Loucy (cell line): Measurements from ENCODE around the gene PIGBOS1.

Source experiments
- H2AFZ ChIP-seq: fragments of 200-600 bp; sonication (generic); 2 replicates; pipeline ENCODE4 v1.6.0; 2016; ENCODE audit warnings: antibody characterized with exemption, mild to moderate bottlenecking, low read length, moderate library complexity
- H3F3A ChIP-seq: fragments of 200-600 bp; 2 replicates; pipeline ENCODE4 v1.6.0; 2016; ENCODE audit warnings: antibody characterized with exemption, low read depth, mild to moderate bottlenecking
- H3K27me3 ChIP-seq: fragments of 200-600 bp; sonication (generic); 2 replicates; pipeline ENCODE4 v1.6.1; 2014; ENCODE audit warnings: low read length, mild to moderate bottlenecking; ENCODE audit not compliant: insufficient read depth, poor library complexity, severe bottlenecking
- H3K36me3 ChIP-seq: fragments of 200-600 bp; sonication (generic); 2 replicates; pipeline ENCODE4 v1.6.1; 2016; ENCODE audit warnings: low read length; ENCODE audit not compliant: insufficient read depth
- H3K4me1 ChIP-seq: fragments of 200-600 bp; sonication (generic); 2 replicates; pipeline ENCODE4 v1.5.1; 2014; ENCODE audit warnings: low read length, mild to moderate bottlenecking; ENCODE audit not compliant: insufficient read depth, poor library complexity, severe bottlenecking
- H3K4me2 ChIP-seq: fragments of 200-600 bp; sonication (generic); 2 replicates; pipeline ENCODE4 v1.6.0; 2014; ENCODE audit warnings: antibody characterized with exemption, low read length, low read depth, mild to moderate bottlenecking; ENCODE audit not compliant: poor library complexity, severe bottlenecking
- H3K4me3 ChIP-seq: fragments of 200-600 bp; sonication (generic); 2 replicates; pipeline ENCODE4 v1.5.1; 2014; ENCODE audit warnings: low read length, mild to moderate bottlenecking, mixed read lengths; ENCODE audit not compliant: poor library complexity, severe bottlenecking
- H3K79me2 ChIP-seq: fragments of 200-600 bp; sonication (generic); 2 replicates; pipeline ENCODE4 v1.6.1; 2014; ENCODE audit warnings: low read length; ENCODE audit not compliant: insufficient read depth
- H3K9ac ChIP-seq: fragments of 200-600 bp; sonication (generic); 2 replicates; pipeline ENCODE4 v1.6.0; 2014; ENCODE audit warnings: mild to moderate bottlenecking, low read depth, low read length, moderate library complexity; ENCODE audit not compliant: poor library complexity, severe bottlenecking
- H3K9me2 ChIP-seq: fragments of 200-600 bp; sonication (generic); replicated peaks from 2 replicates; pipeline ENCODE4 v1.6.1; 2016; ENCODE audit warnings: low read depth, low read length, mixed read lengths
- H3K9me3 ChIP-seq: fragments of 200-600 bp; sonication (generic); 2 replicates; pipeline ENCODE4 v1.6.1; 2014; ENCODE audit warnings: mild to moderate bottlenecking, antibody characterized with exemption, low read length, low read depth; ENCODE audit not compliant: insufficient read depth
- H4K20me1 ChIP-seq: fragments of 200-600 bp; sonication (generic); 2 replicates; pipeline ENCODE4 v1.6.0; 2014; ENCODE audit warnings: antibody characterized with exemption, low read length, mild to moderate bottlenecking; ENCODE audit not compliant: insufficient read depth, poor library complexity, severe bottlenecking
- CTCF ChIP-seq: fragments of 200-600 bp; sonication (generic); conservative IDR thresholded peaks from 2 replicates; pipeline ENCODE4 v1.5.1; 2014; ENCODE audit warnings: mild to moderate bottlenecking, antibody characterized with exemption, low read length
- EZH2phosphoT487 ChIP-seq: fragments of 200-600 bp; IDR thresholded peaks from 2 replicates; pipeline ENCODE4 v1.6.1; 2018; ENCODE audit warnings: antibody characterized with exemption, mild to moderate bottlenecking, moderate library complexity, borderline replicate concordance

The PIGBOS1 gene

GRCh38 chr15:55357774-55358173 lies 38.9 kb upstream of the PIGBOS1 start:
- Histone ChIP-seq H3K4me2 (no peak overlapping the region), H3K4me3 (no peak overlapping the region), H3K27me3 (no peaks in the 10 kb centered on the region), H3K9me2 (no peaks in the 10 kb centered on the region), H3K36me3 (no peaks in the 10 kb centered on the region), H3K4me1 (peaks cover 11% of the 10 kb centered on the region), H3F3A (no peaks in the 10 kb centered on the region), H3K9ac (no peak overlapping the region), H3K79me2 (no peaks in the 10 kb centered on the region), H4K20me1 (no peaks in the 10 kb centered on the region), H3K9me3 (no peaks in the 10 kb centered on the region), H2AFZ (no peak overlapping the region)
- TF ChIP-seq EZH2phosphoT487: no peak
- TF ChIP-seq CTCF: no peak

GRCh38 chr15:55356985-55357585 lies 38.2 kb upstream of the PIGBOS1 start:
- peaks cover 11% of the 10 kb centered on the region for H3K4me1 ChIP-seq
- no peak overlapping the region for H3K4me2 ChIP-seq
- H3K9ac ChIP-seq: no peak overlapping the region
- no peaks in the 10 kb centered on the region for H3K79me2 ChIP-seq
- H4K20me1 ChIP-seq: no peaks in the 10 kb centered on the region
- H3K9me3 ChIP-seq: no peaks in the 10 kb centered on the region
- H2AFZ ChIP-seq: no peak overlapping the region
- no peaks in the 10 kb centered on the region for H3F3A ChIP-seq
- no peak for TF ChIP-seq EZH2phosphoT487
- TF ChIP-seq CTCF: no peak
- H3K27me3 ChIP-seq: no peaks in the 10 kb centered on the region
- no peaks in the 10 kb centered on the region for H3K36me3 ChIP-seq
- no peaks in the 10 kb centered on the region for H3K9me2 ChIP-seq
- no peak overlapping the region for H3K4me3 ChIP-seq

GRCh38 chr15:55353025-55353424 lies 34.1 kb upstream of the PIGBOS1 start:
- no peaks in the 10 kb centered on the region for H3K79me2 ChIP-seq
- no peaks in the 10 kb centered on the region for H3F3A ChIP-seq
- no peaks in the 10 kb centered on the region for H3K27me3 ChIP-seq
- H2AFZ ChIP-seq: no peak overlapping the region
- no peak overlapping the region for H3K4me3 ChIP-seq
- H3K9me3 ChIP-seq: no peaks in the 10 kb centered on the region
- H3K36me3 ChIP-seq: 0 out of 2 replicates have a peak, but pooled peaks cover 4% of the 10 kb centered on the region
- no peak for TF ChIP-seq CTCF
- TF ChIP-seq EZH2phosphoT487: no peak
- H4K20me1 ChIP-seq: no peaks in the 10 kb centered on the region
- no peak overlapping the region for H3K4me2 ChIP-seq
- peaks cover 11% of the 10 kb centered on the region for H3K4me1 ChIP-seq
- no peak overlapping the region for H3K9ac ChIP-seq
- no peaks in the 10 kb centered on the region for H3K9me2 ChIP-seq
